ENCODE results near the gene PROX1.
"Not testable (repeated sequence)": the region's sequence is repeated elsewhere in the genome, so short reads cannot be mapped to it uniquely, and the experiment has no call there.

Gene PROX1

GRCh38 chr1:214074477-214074876 lies 86.7 kb downstream of the PROX1 start:
- no peak for DNase-seq

- no peak for DNase-seq
Observed at GRCh38 chr1:214075305-214075998, 87.7 kb downstream of the PROX1 start.

GRCh38 chr1:214075999-214076707 lies 88.4 kb downstream of the PROX1 start:
- no peak for DNase-seq

- no peak for DNase-seq
Observed at GRCh38 chr1:214076708-214077065, 88.9 kb downstream of the PROX1 start.

- no peak for DNase-seq
Observed at GRCh38 chr1:214078950-214079349, 91.2 kb downstream of the PROX1 start.

- no peak for DNase-seq
Observed at GRCh38 chr1:214085325-214085724, 97.6 kb downstream of the PROX1 start.

GRCh38 chr1:214086945-214087344 lies 99.2 kb downstream of the PROX1 start:
- no peak for DNase-seq

- not testable (repeated sequence) for DNase-seq
Observed at GRCh38 chr1:214089003-214089402, 101.2 kb downstream of the PROX1 start.
